CD14-positive monocyte (primary cell): ENCODE data around the gene ARID4B. TPM values are rescaled to one million over a fixed set of nuclear protein-coding genes. Genes with fewer than 3 reads are reported as not detected.

ENCODE experiments used
- DNase-seq, 3 donors: peaks; one replicate each; pipeline ENCODE4 v3.0.0-alpha.2; 2011 to 2022
- H2AFZ ChIP-seq: 2 replicates; pipeline ENCODE4 v1.6.0; 2012; ENCODE audit warnings: mild to moderate bottlenecking, low read depth, low read length, inconsistent platforms; ENCODE audit not compliant: insufficient read depth, poor library complexity, severe bottlenecking
- H3K27ac ChIP-seq, 2 donors: 1 replicate in 1 of 2; 2 replicates in 1 of 2; pipeline ENCODE4 v1.5.1; 2012 to 2013; ENCODE audit warnings: low read length in 2 of 2, control low read depth in 1 of 2, inconsistent platforms in 1 of 2, low read depth in 1 of 2, mild to moderate bottlenecking in 1 of 2
- H3K27me3 ChIP-seq, 2 donors: one replicate each; pipeline versions ENCODE4 v1.6.0 to v1.6.1; 2011 to 2013; ENCODE audit warnings: low read length in 2 of 2; ENCODE audit not compliant: control insufficient read depth in 2 of 2, insufficient read depth in 2 of 2
- H3K36me3 ChIP-seq, 2 donors: replicated peaks in 1 of 2; 1 replicate in 1 of 2; 2 replicates in 1 of 2; pipeline versions ENCODE4 v1.5.1 to v1.6.1; 2012 to 2013; ENCODE audit warnings: low read length in 2 of 2, control low read depth in 1 of 2, inconsistent platforms in 1 of 2, mild to moderate bottlenecking in 1 of 2; ENCODE audit not compliant: insufficient read depth in 2 of 2, control insufficient read depth in 1 of 2
- H3K4me1 ChIP-seq, 2 donors: 1 replicate in 1 of 2; 2 replicates in 1 of 2; pipeline versions ENCODE4 v1.5.1 to v1.6.1; 2012 to 2013; ENCODE audit warnings: low read length in 2 of 2, control low read depth in 1 of 2, inconsistent platforms in 1 of 2, mild to moderate bottlenecking in 1 of 2, moderate library complexity in 1 of 2; ENCODE audit not compliant: insufficient read depth in 2 of 2, control insufficient read depth in 1 of 2
- H3K4me2 ChIP-seq: replicated peaks from 2 replicates; pipeline ENCODE3; 2012; ENCODE audit warnings: low read length, moderate library complexity, mild to moderate bottlenecking; ENCODE audit not compliant: poor library complexity, severe bottlenecking; ENCODE audit errors: extremely low read depth
- H3K4me3 ChIP-seq, 3 experiments: fragments of 200-600 bp in 1 of 3; sonication (generic) in 1 of 3; replicated peaks in 1 of 3; 1 replicate in 2 of 3; 2 replicates in 1 of 3; pipeline ENCODE4 v1.5.1; 2011 to 2013; ENCODE audit warnings: low read length in 3 of 3, mild to moderate bottlenecking in 3 of 3, control low read depth in 2 of 3, low read depth in 2 of 3, inconsistent platforms in 1 of 3, moderate library complexity in 1 of 3
- H3K79me2 ChIP-seq: 2 replicates; pipeline ENCODE4 v1.6.0; 2012; ENCODE audit warnings: mild to moderate bottlenecking, control low read depth, inconsistent platforms, low read length, moderate library complexity; ENCODE audit not compliant: insufficient read depth
- H3K9ac ChIP-seq: 2 replicates; pipeline ENCODE4 v1.6.0; 2017; ENCODE audit warnings: low read length, mild to moderate bottlenecking; ENCODE audit not compliant: insufficient read depth, poor library complexity, severe bottlenecking
- H3K9me3 ChIP-seq, 2 donors: replicated peaks in 1 of 2; 1 replicate in 1 of 2; 2 replicates in 1 of 2; pipeline versions ENCODE4 v1.5.1 to v1.6.1; 2012 to 2013; ENCODE audit warnings: low read length in 2 of 2, control low read depth in 1 of 2; ENCODE audit not compliant: control insufficient read depth in 1 of 2, insufficient read depth in 1 of 2
- H4K20me1 ChIP-seq: 2 replicates; pipeline ENCODE4 v1.6.0; 2012; ENCODE audit warnings: mild to moderate bottlenecking, low read length, control low read depth, moderate library complexity; ENCODE audit not compliant: insufficient read depth
- H3K27ac Mint-ChIP-seq, 7 donors: one replicate each; pipeline ENCODE4 v1.8.0; 2020; ENCODE audit warnings: mild to moderate bottlenecking in 7 of 7, mixed read lengths in 7 of 7, moderate library complexity in 6 of 7, inconsistent platforms in 2 of 7
- H3K27me3 Mint-ChIP-seq, 3 donors: one replicate each; pipeline ENCODE4 v1.8.0; 2021 to 2022; ENCODE audit warnings: low read depth in 3 of 3, mild to moderate bottlenecking in 3 of 3, mixed read lengths in 3 of 3, moderate library complexity in 3 of 3, inconsistent platforms in 1 of 3
- H3K36me3 Mint-ChIP-seq, 2 donors: one replicate each; pipeline ENCODE4 v1.8.0; 2020; ENCODE audit warnings: mixed read lengths in 2 of 2, inconsistent platforms in 1 of 2, mild to moderate bottlenecking in 1 of 2
- H3K4me1 Mint-ChIP-seq: one replicate; pipeline ENCODE4 v1.8.0; 2020; ENCODE audit warnings: mild to moderate bottlenecking, mixed read lengths
- H3K4me3 Mint-ChIP-seq, 2 donors: one replicate each; pipeline ENCODE4 v1.8.0; 2020; ENCODE audit warnings: mild to moderate bottlenecking in 2 of 2, mixed read lengths in 2 of 2, moderate library complexity in 1 of 2
- H3K9me3 Mint-ChIP-seq, 7 donors: one replicate each; pipeline ENCODE4 v1.8.0; 2020 to 2022; ENCODE audit warnings: mixed read lengths in 7 of 7, mild to moderate bottlenecking in 6 of 7, moderate library complexity in 6 of 7, inconsistent platforms in 2 of 7
- WGBS: methylation state at CpG from one replicate; pipeline ENCODE4 v1.1.5; 2013; ENCODE audit warnings: missing lambda C conversion rate; ENCODE audit not compliant: insufficient coverage; 5-methylcytosine and 5-hydroxymethylcytosine counted together
- intact Hi-C, 2 donors: fragments of 100-400 bp; cut with micrococcal nuclease; formaldehyde crosslinking; loops; one replicate each; pipeline versions ENCODE4 v1.15.0 to v1.15.1; 2023
- polyA plus RNA-seq, 3 donors: library from polyadenylated mRNA; depleted of rRNA in 1 of 3; unstranded in 2 of 3; stranded (reverse) in 1 of 3; fragments of 300-500 nt in 2 of 3; fragments of >200 nt in 1 of 3; fragmentation: Illumina TruSeq in 2 of 3; gene quantifications; 1 replicate in 2 of 3; 2 replicates in 1 of 3; pipeline ENCODE4 v1.2.3, GENCODE V29; 2012 to 2021
- TF ChIP-seq, protein P1 (sequence below): fragments of 200-600 bp; IDR thresholded peaks from one replicate; pipeline ENCODE4 v1.8.0; 2022; ENCODE audit warnings: antibody characterized with exemption, mild to moderate bottlenecking

ARID4B gene
- polyA plus RNA-seq, 3 donors, result 9.3 to 15.4 (median 11.1) TPM

DNA sequence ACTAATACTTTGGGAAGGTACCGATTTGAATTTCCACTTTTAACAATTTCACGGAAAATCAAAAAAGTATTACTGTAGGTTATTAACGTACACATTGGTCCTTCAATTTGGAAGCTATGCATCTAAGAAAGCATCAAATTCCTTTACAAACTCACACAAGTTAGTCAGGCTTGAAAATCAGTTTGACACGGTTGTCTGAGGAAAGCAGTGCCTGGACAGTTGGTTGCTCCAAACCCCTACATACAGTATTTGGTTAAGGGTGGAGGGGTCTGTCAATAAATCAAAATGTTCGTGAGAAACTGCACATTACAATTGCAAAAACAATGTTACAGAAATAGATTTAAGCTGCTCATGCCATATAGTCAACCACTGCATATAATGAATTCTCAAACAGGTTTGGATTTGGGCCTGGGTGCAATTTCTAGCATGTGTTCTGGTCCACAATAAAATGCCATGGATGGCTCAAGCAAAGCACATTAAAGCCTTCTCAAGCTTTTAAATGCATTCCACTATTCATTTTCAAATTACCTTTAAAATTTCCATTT is 147.0 kb downstream of the ARID4B start:
- Histone ChIP-seq H3K4me3 (no peak overlapping the region), H3K9ac (no peak overlapping the region), H2AFZ (no peak overlapping the region), H3K79me2 (no peaks in the 10 kb centered on the region), H3K36me3 (peaks cover 58 to 72% of the 10 kb centered on the region in 2 donors), H3K9me3 (no peaks in the 10 kb centered on the region), H3K27ac (no peak overlapping the region), H3K27me3 (no peaks in the 10 kb centered on the region), H3K4me2 (no peak overlapping the region), H4K20me1 (peaks cover 38% of the 10 kb centered on the region), H3K4me1 (no peaks in the 10 kb centered on the region)
- Mint-ChIP-seq H3K27ac (no peak overlapping the region), H3K36me3 (peaks cover 41 to 57% of the 10 kb centered on the region in 2 donors), H3K4me1 (no peaks in the 10 kb centered on the region), H3K9me3 (no peaks in the 10 kb centered on the region), H3K4me3 (no peak overlapping the region), H3K27me3 (peaks cover 0 to 2% (median 0%) of the 10 kb centered on the region in 3 donors)
- TF ChIP-seq, protein P1, sequence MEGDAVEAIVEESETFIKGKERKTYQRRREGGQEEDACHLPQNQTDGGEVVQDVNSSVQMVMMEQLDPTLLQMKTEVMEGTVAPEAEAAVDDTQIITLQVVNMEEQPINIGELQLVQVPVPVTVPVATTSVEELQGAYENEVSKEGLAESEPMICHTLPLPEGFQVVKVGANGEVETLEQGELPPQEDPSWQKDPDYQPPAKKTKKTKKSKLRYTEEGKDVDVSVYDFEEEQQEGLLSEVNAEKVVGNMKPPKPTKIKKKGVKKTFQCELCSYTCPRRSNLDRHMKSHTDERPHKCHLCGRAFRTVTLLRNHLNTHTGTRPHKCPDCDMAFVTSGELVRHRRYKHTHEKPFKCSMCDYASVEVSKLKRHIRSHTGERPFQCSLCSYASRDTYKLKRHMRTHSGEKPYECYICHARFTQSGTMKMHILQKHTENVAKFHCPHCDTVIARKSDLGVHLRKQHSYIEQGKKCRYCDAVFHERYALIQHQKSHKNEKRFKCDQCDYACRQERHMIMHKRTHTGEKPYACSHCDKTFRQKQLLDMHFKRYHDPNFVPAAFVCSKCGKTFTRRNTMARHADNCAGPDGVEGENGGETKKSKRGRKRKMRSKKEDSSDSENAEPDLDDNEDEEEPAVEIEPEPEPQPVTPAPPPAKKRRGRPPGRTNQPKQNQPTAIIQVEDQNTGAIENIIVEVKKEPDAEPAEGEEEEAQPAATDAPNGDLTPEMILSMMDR, result no peak
- WGBS, result no CpG with 5 or more reads among the region's 5 CpGs
- intact Hi-C loops, result no loop called here
- DNase-seq, result no peak

DNA sequence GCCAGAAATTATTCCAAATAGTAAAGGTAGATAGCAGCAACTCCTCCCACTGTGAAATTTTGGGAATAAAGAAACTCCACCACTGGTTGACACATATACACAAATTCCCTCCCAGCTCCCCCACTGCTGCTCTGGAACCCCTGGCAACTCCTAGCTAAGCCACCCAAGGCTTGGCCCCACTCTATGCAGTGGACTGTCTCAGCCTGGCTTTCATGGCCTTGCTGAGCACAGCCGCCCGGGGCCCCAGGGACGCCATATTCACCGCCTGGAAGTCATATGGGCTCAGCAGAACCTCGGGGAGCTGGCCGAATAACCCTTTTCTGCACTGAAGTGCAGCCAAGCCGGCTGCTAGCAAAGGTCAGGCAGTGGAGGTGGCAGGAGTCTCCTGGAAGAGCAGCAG is 151.5 kb downstream of the ARID4B start:
- no peak overlapping the region for H3K27ac Mint-ChIP-seq
- no peak for DNase-seq
- peaks cover 52 to 69% of the 10 kb centered on the region in 2 donors for H3K36me3 Mint-ChIP-seq

More for the DNA sequence above, 151.5 kb downstream of the ARID4B start:
- no peaks in the 10 kb centered on the region for H3K79me2 ChIP-seq
- no peak overlapping the region for H3K4me2 ChIP-seq
- H3K4me1 ChIP-seq, result no peaks in the 10 kb centered on the region
- no peak overlapping the region for H3K4me3 ChIP-seq
- intact Hi-C loops, result no loop called here
- H3K27me3 Mint-ChIP-seq, result peaks cover 0 to 3% (median 0%) of the 10 kb centered on the region in 3 donors
- H3K9me3 Mint-ChIP-seq, result no peaks in the 10 kb centered on the region
- H3K9ac ChIP-seq, result no peak overlapping the region
- no peak overlapping the region for H3K27ac ChIP-seq
- 97% methylated on average over 6 of the region's 7 CpGs for WGBS
- no peaks in the 10 kb centered on the region for H3K4me1 Mint-ChIP-seq
- no peak overlapping the region for H2AFZ ChIP-seq
- peaks cover 71 to 86% of the 10 kb centered on the region in 2 donors for H3K36me3 ChIP-seq
- no peaks in the 10 kb centered on the region for H3K27me3 ChIP-seq
- no peak overlapping the region for H3K4me3 Mint-ChIP-seq
- TF ChIP-seq, protein P1, result no peak
- H4K20me1 ChIP-seq, result peaks cover 30% of the 10 kb centered on the region
- H3K9me3 ChIP-seq, result no peaks in the 10 kb centered on the region
